HCT116 (cell line): ENCODE results near the gene SLC25A30. TPM values are rescaled to one million over a fixed set of nuclear protein-coding genes. Genes with fewer than 3 reads are reported as not detected.

Source experiments
- ATAC-seq: fragments of 200-7000 bp; cut with Tn5 transposase; 2 replicates; pipeline ENCODE4 v1.9.1; 2020; ENCODE audit warnings: mild to moderate bottlenecking, moderate library complexity
- BruUV-seq: library from RNA; stranded (reverse); fragments of 400-500 nt; replicated peaks from 2 replicates; lab custom pipeline; 2021; lab: Mats Ljungman, UMichigan
- CTCF ChIA-PET: fragments of 300-600 bp; sonication (Branson Sonifier 250); formaldehyde crosslinking; loops from one replicate; lab custom pipeline; 2021; ENCODE audit warnings: antibody characterized with exemption; lab: Charles Lee
- POLR2A ChIA-PET: fragments of 300-600, 350-600 bp; sonication (Branson Sonifier 250); formaldehyde crosslinking; loops from one replicate; lab custom pipeline; 2021; ENCODE audit warnings: antibody characterized with exemption; lab: Charles Lee
- RAD21 ChIA-PET, 2 experiments: fragments of 300-600 bp; sonication (Branson Sonifier 250); formaldehyde crosslinking; loops; one replicate each; lab custom pipeline; 2023; ENCODE audit warnings: low total read pairs in 2 of 2; ENCODE audit not compliant: uncharacterized antibody in 2 of 2, unreplicated experiment in 2 of 2, low non-redundant PET in 1 of 2; lab: Charles Lee
- DNase-seq: peaks from one replicate; pipeline ENCODE4 v3.0.0-alpha.2; 2010; ENCODE audit warnings: low read depth, low spot score
- H2AFZ ChIP-seq: fragments of 200-600 bp; shearing (Covaris generic), sonication (generic); 2 replicates; pipeline ENCODE4 v1.6.1; 2017; ENCODE audit warnings: low read depth, mixed run types, mixed read lengths, antibody characterized with exemption, low read length; ENCODE audit not compliant: poor library complexity, severe bottlenecking
- H3K27ac ChIP-seq: 2 replicates; pipeline ENCODE4 v1.5.1; 2012; ENCODE audit warnings: low read depth, low read length
- H3K27me3 ChIP-seq: fragments of 200-600 bp; sonication (generic); 2 replicates; pipeline ENCODE4 v1.6.1; 2016; ENCODE audit warnings: mixed run types, low read length, mixed read lengths; ENCODE audit not compliant: insufficient read depth
- H3K36me3 ChIP-seq, 2 experiments: fragments of 200-500 bp in 1 of 2; fragments of 200-600 bp in 1 of 2; sonication (Bioruptor generic) in 1 of 2; sonication (generic) in 1 of 2; 2 replicates each; pipeline versions ENCODE4 v1.5.1 to v1.6.1; 2014 to 2016; ENCODE audit warnings: low read length in 2 of 2, inconsistent platforms in 1 of 2, mixed read lengths in 1 of 2, mixed run types in 1 of 2; ENCODE audit not compliant: insufficient read depth in 2 of 2, control insufficient read depth in 1 of 2
- H3K4me1 ChIP-seq, 2 experiments: fragments of 200-600 bp in 1 of 2; sonication (generic) in 1 of 2; 2 replicates each; pipeline versions ENCODE4 v1.5.1 to v1.6.1; 2012 to 2017; ENCODE audit warnings: low read length in 2 of 2, inconsistent platforms in 1 of 2, mild to moderate bottlenecking in 1 of 2, mixed read lengths in 1 of 2, mixed run types in 1 of 2, moderate library complexity in 1 of 2; ENCODE audit not compliant: insufficient read depth in 2 of 2, control insufficient read depth in 1 of 2
- H3K4me2 ChIP-seq: fragments of 200-600 bp; sonication (generic); 2 replicates; pipeline ENCODE4 v1.6.1; 2017; ENCODE audit warnings: mixed run types, low read length, mixed read lengths
- H3K4me3 ChIP-seq, 2 experiments: fragments of 200-600 bp in 1 of 2; sonication (generic) in 1 of 2; replicated peaks in 1 of 2; 2 replicates each; pipeline ENCODE4 v1.5.1; 2011 to 2016; ENCODE audit warnings: low read length in 2 of 2, control low read depth in 1 of 2, low read depth in 1 of 2, mild to moderate bottlenecking in 1 of 2, mixed read lengths in 1 of 2, mixed run types in 1 of 2
- H3K79me2 ChIP-seq: fragments of 200-600 bp; sonication (generic); 2 replicates; pipeline ENCODE4 v1.6.1; 2017; ENCODE audit warnings: mild to moderate bottlenecking, mixed run types, low read length, moderate library complexity, mixed read lengths; ENCODE audit not compliant: insufficient read depth
- H3K9ac ChIP-seq: fragments of 200-600 bp; sonication (generic); 2 replicates; pipeline ENCODE4 v1.6.1; 2016; ENCODE audit warnings: low read length, mixed read lengths
- H3K9me2 ChIP-seq: fragments of 200-600 bp; sonication (generic), shearing (Covaris generic); 2 replicates; pipeline ENCODE4 v1.6.1; 2017; ENCODE audit warnings: mixed run types, mild to moderate bottlenecking, moderate library complexity; ENCODE audit not compliant: insufficient read depth
- H3K9me3 ChIP-seq, 2 experiments: fragments of 200-500 bp in 1 of 2; fragments of 200-600 bp in 1 of 2; sonication (Bioruptor generic) in 1 of 2; sonication (generic) in 1 of 2; 2 replicates each; pipeline ENCODE4 v1.6.1; 2014 to 2017; ENCODE audit warnings: low read length in 2 of 2, mixed read lengths in 2 of 2, inconsistent platforms in 1 of 2, low read depth in 1 of 2, mild to moderate bottlenecking in 1 of 2, mixed run types in 1 of 2, moderate library complexity in 1 of 2; ENCODE audit not compliant: control insufficient read depth in 1 of 2, insufficient read depth in 1 of 2
- H4K20me1 ChIP-seq: fragments of 200-600 bp; sonication (generic), shearing (Covaris generic); 2 replicates; pipeline ENCODE4 v1.6.1; 2017; ENCODE audit warnings: mixed run types, mild to moderate bottlenecking, moderate library complexity; ENCODE audit not compliant: insufficient read depth
- CBX3 ChIP-seq: IDR thresholded peaks from 2 replicates; pipeline ENCODE4 v1.6.1; 2012; ENCODE audit warnings: low read depth
- CTCF ChIP-seq, 3 experiments: fragments of 200-600 bp in 1 of 3; sonication (generic) in 1 of 3; IDR thresholded peaks in 2 of 3; conservative IDR thresholded peaks in 1 of 3; 2 replicates each; pipeline ENCODE4 v1.5.1; 2012 to 2017; ENCODE audit warnings: low read depth in 2 of 3, low read length in 2 of 3, antibody characterized with exemption in 1 of 3, borderline replicate concordance in 1 of 3, control low read depth in 1 of 3, mild to moderate bottlenecking in 1 of 3, mixed read lengths in 1 of 3, mixed run types in 1 of 3, moderate library complexity in 1 of 3; ENCODE audit not compliant: insufficient read depth in 1 of 3
- EZH2 ChIP-seq: fragments of 200-600 bp; sonication (generic); IDR thresholded peaks from 2 replicates; pipeline ENCODE4 v1.6.1; 2017; ENCODE audit warnings: antibody characterized with exemption, mixed run types
- POLR2A ChIP-seq: IDR thresholded peaks from 2 replicates; pipeline ENCODE4 v1.7.0; 2011; ENCODE audit warnings: borderline replicate concordance; ENCODE audit not compliant: insufficient read depth, insufficient read length; ENCODE audit errors: extremely low read depth
- POLR2AphosphoS5 ChIP-seq: IDR thresholded peaks from 2 replicates; pipeline ENCODE4 v1.6.1; 2011; ENCODE audit warnings: mild to moderate bottlenecking, low read depth, low read length, moderate library complexity
- REST ChIP-seq: IDR thresholded peaks from 2 replicates; pipeline ENCODE4 v1.6.1; 2012; ENCODE audit warnings: low read depth
- SP1 ChIP-seq: IDR thresholded peaks from 2 replicates; pipeline ENCODE4 v1.6.1; 2012; ENCODE audit warnings: low read depth
- TCF7L2 ChIP-seq: IDR thresholded peaks from 2 replicates; pipeline ENCODE4 v1.7.0; 2011; ENCODE audit warnings: borderline replicate concordance, inconsistent platforms; ENCODE audit not compliant: insufficient read depth, insufficient read length; ENCODE audit errors: extremely low read depth
- ZFX ChIP-seq: fragments of 450-650 bp; IDR thresholded peaks from 2 replicates; pipeline ENCODE4 v1.6.1; 2017
- ZNF274 ChIP-seq: fragments of 200-500 bp; sonication (Bioruptor generic); IDR thresholded peaks from 2 replicates; pipeline ENCODE4 v1.6.1; 2014; ENCODE audit warnings: mild to moderate bottlenecking, low read depth, low read length, inconsistent platforms
- intact Hi-C: fragments of 100-400 bp; cut with micrococcal nuclease; formaldehyde crosslinking; loops from 2 replicates; pipeline ENCODE4 v1.10.0; 2022
- total RNA-seq: library from RNA; stranded (reverse); gene quantifications from one replicate; pipeline ENCODE4 v1.2.1, GENCODE V29; 2021; ENCODE audit not compliant: unreplicated experiment
- TF ChIP-seq, protein P1 (sequence below): IDR thresholded peaks from 2 replicates; pipeline ENCODE4 v1.6.1; 2012

Gene SLC25A30
- total RNA-seq, 1 experiment from 2014 or later: 29.2 TPM

DNA sequence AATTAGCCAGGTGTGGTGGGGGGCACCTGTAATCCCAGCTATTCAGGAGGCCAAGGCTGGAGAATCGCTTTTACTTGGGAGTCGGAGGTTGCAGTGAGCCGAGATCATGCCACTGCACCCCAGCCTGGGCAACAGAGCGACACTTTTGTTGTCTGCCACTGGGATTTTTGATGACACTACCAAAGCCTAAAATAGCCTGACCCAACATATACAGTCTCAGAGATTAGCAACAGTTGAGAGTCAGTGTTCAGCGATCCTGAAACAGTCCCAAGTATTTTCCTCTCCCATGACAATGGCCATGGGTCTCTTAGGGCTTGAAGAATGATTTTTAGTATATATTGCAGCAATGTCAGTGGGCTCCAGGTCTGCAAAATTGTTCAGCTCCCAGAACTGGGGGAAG lies 32.9 kb downstream of the SLC25A30 start:
- TF ChIP-seq, protein P1, sequence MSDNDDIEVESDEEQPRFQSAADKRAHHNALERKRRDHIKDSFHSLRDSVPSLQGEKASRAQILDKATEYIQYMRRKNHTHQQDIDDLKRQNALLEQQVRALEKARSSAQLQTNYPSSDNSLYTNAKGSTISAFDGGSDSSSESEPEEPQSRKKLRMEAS: no peak
- TF ChIP-seq TCF7L2 (no peak), POLR2A (no peak), EZH2 (no peak), POLR2AphosphoS5 (no peak), REST (no peak), CBX3 (no peak), ZFX (no peak), CTCF (IDR thresholded peaks at IDR 0.05 in 2 of 3, conservative IDR thresholded peaks at IDR 0.05 in 1 of 3; ENCODE audit: borderline replicate concordance in 1 of 3, insufficient read depth in 1 of 3, low read depth in 2 of 3, low read length in 2 of 3) (no peak), ZNF274 (no peak), SP1 (no peak)
- TF ChIP-seq, all 23 proteins: peak for 0
- Histone ChIP-seq H3K4me1 (no peaks in the 10 kb centered on the region), H3K9me2 (no peaks in the 10 kb centered on the region), H3K36me3 (0 out of 4 replicates have a peak, but pooled peaks cover 0 to 5% of the 10 kb centered on the region in 2 experiments), H3K9ac (no peak overlapping the region), H3K27ac (no peak overlapping the region), H3K79me2 (no peaks in the 10 kb centered on the region), H3K9me3 (no peaks in the 10 kb centered on the region), H3K4me3 (no peak overlapping the region), H3K27me3 (no peaks in the 10 kb centered on the region), H2AFZ (no peak overlapping the region), H3K4me2 (no peak overlapping the region), H4K20me1 (no peaks in the 10 kb centered on the region)
- ChIA-PET POLR2A (no interaction called here), CTCF (no interaction called here), RAD21 (no interaction called here)
- BruUV-seq: TSS peak; percentile 20
- DNase-seq (no peak), ATAC-seq (no peak)
- intact Hi-C loops: no loop called here
